Kidney epithelial cell (primary cell): ENCODE results near the gene NPDC1. TPM values are rescaled to one million over a fixed set of nuclear protein-coding genes. Genes with fewer than 3 reads are reported as not detected.
A peak's percentile ranks its signal among the peaks of the same experiment; 100 is the strongest.
"Not testable (repeated sequence)": the region's sequence is repeated elsewhere in the genome, so short reads cannot be mapped to it uniquely, and the experiment has no call there.

Source experiments
- DNase-seq: peaks from one replicate; pipeline ENCODE4 v3.0.0-alpha.2; 2010; ENCODE audit warnings: low read depth
- H3K27me3 ChIP-seq: 2 replicates; pipeline ENCODE4 v1.6.0; 2011; ENCODE audit warnings: low read length; ENCODE audit not compliant: control insufficient read depth, insufficient read depth
- H3K36me3 ChIP-seq: 2 replicates; pipeline ENCODE4 v1.5.1; 2011; ENCODE audit warnings: low read length; ENCODE audit not compliant: control insufficient read depth, insufficient read depth
- H3K4me3 ChIP-seq: 2 replicates; pipeline ENCODE4 v1.5.1; 2011; ENCODE audit warnings: low read depth, mild to moderate bottlenecking, control low read depth, low read length
- total RNA-seq: library from RNA; depleted of rRNA; stranded (reverse); fragments of >200 nt; gene quantifications from 2 replicates; pipeline ENCODE4 v1.2.3, GENCODE V29; 2015
- TF ChIP-seq, protein P1 (sequence below): IDR thresholded peaks from 2 replicates; pipeline ENCODE4 v1.5.1; 2011; ENCODE audit warnings: mild to moderate bottlenecking, moderate library complexity, low read length, control low read depth, inconsistent platforms; ENCODE audit not compliant: insufficient read depth, poor library complexity, severe bottlenecking

The NPDC1 gene
- total RNA-seq, 1 donor from 2014 or later = 58.3 TPM

DNA sequence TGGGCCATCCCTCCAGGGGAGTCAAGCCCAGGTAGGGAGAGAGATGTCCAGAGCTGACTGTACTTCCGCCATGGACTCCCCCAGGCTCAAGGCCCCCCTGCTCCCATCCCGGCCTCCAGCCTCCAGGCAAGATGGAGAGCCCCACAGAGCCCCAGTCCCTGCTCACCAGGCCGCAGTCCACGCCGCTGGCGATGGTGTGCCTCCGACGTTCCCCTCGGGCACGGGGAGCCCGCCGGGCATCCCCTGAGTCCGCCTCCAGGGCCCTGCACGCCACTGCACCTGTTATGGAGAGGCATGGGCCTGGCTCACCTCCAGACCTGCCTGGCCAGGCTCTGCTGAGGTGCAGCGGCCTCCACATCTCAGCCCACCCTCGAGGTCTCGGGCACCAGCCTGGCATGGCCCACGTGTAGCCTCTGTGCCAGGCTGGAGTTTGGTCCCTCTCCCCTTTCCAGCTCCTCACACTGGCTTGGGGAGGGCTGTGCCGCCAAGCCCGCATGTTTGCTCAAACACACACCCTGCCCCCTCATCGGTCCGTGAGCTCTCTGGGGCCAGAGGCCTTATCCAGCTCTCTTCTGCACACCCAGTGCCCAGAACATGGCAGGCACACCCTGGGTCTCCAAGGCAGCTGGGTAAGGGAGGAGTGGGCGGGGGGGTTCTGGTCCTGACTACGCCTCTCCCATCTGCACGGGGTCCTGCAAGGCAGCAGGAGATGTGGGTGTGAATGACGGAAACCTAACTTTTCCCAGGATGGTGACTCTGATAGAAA is 20.3 kb upstream of the NPDC1 start:
- Histone ChIP-seq H3K36me3 (no peaks in the 10 kb centered on the region), H3K27me3 (no peaks in the 10 kb centered on the region), H3K4me3 (no peak overlapping the region)
- DNase-seq = no peak
- TF ChIP-seq, protein P1, sequence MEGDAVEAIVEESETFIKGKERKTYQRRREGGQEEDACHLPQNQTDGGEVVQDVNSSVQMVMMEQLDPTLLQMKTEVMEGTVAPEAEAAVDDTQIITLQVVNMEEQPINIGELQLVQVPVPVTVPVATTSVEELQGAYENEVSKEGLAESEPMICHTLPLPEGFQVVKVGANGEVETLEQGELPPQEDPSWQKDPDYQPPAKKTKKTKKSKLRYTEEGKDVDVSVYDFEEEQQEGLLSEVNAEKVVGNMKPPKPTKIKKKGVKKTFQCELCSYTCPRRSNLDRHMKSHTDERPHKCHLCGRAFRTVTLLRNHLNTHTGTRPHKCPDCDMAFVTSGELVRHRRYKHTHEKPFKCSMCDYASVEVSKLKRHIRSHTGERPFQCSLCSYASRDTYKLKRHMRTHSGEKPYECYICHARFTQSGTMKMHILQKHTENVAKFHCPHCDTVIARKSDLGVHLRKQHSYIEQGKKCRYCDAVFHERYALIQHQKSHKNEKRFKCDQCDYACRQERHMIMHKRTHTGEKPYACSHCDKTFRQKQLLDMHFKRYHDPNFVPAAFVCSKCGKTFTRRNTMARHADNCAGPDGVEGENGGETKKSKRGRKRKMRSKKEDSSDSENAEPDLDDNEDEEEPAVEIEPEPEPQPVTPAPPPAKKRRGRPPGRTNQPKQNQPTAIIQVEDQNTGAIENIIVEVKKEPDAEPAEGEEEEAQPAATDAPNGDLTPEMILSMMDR = no peak

DNA sequence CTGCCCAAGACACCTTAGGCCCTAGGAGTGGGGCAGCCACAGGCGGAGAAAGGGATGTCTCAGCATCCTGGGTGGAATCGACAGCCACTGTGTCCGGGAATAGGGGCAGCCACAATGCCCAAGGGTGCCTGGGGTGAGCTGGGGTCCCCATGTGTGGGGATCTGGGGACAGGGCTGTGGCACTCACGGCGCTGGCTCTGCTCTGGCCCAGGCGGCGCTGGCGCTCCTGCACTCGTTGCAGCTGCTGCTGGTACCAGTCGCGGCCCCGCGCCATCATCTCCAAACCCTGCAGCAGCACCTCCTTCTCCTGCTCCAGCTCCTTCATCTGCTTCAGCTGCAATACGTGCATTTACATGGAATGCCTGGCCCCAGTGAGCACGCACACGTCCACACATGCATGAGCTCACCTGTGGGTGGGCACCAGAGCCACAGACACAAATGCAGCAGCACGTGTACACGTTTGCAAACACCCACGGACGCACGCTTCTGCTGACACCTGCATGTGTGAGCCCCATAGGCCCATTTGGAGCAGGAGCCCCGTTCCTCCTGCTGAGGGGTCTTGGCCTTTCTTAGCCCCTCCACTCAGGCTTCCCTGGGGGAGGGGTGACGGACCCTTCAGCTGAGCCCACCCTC is 19.5 kb upstream of the NPDC1 start:
- no peak for DNase-seq
- TF ChIP-seq, protein P1 = no peak

DNA sequence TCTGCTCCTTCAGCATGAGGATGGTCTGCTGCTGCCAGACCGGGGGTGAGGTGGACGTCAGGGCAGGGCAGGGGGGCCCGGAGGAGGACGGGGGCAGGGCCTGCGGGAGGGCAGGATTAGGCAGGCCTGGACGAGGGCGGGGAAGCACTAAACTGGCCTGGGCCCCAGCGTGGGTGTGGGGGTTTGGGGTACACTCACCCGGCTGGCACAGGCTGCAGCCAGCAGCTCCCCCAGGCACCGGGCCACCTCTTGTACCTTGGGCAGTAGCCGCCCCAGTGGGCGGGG is 18.8 kb upstream of the NPDC1 start:
- no peak overlapping the region for H3K4me3 ChIP-seq
- H3K27me3 ChIP-seq = no peaks in the 10 kb centered on the region
- no peak for DNase-seq
- no peaks in the 10 kb centered on the region for H3K36me3 ChIP-seq
- TF ChIP-seq, protein P1 = no peak

More for the DNA sequence above, 19.5 kb upstream of the NPDC1 start:
- Histone ChIP-seq H3K36me3 (no peaks in the 10 kb centered on the region), H3K4me3 (no peak overlapping the region), H3K27me3 (no peaks in the 10 kb centered on the region)

DNA sequence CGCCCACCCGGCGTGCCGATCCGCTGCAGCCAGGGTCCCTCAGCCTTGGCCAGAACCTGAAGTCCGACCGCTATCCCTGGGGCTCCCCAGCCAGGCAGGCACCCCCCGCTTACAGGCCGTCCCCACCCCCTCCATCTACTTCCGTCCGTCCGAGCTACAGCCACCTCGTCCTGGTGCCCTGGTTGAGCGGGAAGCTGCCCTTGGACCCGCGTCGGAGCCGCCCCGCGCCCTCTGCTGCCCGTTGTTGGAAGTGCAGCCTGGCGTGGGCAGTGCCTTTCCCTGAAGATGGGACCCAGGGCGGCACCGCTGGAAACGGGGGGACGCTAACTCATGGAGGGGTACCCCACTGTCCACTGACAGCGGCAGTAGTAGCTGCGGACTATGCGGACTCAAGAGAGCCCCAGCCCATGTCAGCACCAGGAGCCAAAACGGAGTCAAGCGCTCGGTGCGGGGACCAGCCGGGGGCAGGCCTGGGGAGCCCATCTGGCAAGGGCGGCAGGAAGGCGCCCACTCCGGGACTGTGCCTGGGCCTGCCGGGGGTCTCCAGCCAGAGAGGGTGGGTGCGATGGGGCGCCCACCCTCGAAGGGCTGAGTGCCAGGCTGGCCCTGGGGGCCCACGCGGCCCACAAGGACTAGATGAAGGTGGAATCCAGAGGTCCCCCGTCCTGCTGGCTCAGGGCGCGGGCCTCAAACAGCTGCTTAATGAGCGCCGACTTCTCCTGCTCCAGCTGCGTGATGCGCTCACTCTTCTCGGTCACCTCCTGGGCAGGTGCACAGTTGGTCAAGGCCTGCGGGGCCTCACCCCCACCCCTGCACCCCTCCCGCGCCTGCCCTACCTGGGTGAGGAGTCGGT is 18.3 kb upstream of the NPDC1 start:
- Histone ChIP-seq H3K4me3 (no peak overlapping the region), H3K36me3 (no peaks in the 10 kb centered on the region), H3K27me3 (no peaks in the 10 kb centered on the region)
- DNase-seq = no peak
- TF ChIP-seq, protein P1 = peak; percentile 94

DNA sequence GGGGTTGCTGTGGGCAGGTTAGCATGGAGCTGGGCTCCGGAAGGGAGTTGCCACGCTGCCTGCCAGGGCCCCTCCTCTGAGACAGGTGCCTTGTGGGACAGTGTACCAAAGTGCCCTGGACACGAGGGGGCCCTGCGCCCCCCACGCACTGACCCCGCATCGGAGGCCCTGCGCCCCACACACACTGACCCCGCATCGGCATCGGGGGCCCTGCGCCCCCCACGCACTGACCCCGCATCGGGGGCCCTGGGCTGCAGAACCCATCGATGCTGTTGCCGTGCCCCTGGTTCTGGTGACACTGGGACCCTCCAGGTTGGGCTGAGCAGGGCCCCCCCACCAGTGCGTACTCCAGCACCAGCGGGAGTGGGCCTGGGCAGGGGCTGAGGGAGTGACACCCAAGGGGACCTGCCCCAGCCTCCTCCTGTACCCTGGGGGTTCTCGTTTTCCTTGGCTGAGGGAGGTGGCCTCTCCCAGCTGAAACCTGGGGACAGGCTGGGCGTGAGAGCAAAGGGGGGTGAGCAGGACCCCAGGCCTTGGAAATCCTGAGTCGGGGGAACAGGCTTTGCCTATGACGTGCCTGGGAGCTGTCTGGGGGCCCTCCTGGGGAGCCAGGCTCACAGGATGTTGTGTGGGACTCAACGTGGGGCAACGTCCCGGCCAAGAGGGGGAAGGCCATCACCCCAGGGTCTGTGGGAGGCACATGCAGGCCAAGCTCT is 17.5 kb upstream of the NPDC1 start:
- no peak overlapping the region for H3K4me3 ChIP-seq
- TF ChIP-seq, protein P1 = no peak

DNA sequence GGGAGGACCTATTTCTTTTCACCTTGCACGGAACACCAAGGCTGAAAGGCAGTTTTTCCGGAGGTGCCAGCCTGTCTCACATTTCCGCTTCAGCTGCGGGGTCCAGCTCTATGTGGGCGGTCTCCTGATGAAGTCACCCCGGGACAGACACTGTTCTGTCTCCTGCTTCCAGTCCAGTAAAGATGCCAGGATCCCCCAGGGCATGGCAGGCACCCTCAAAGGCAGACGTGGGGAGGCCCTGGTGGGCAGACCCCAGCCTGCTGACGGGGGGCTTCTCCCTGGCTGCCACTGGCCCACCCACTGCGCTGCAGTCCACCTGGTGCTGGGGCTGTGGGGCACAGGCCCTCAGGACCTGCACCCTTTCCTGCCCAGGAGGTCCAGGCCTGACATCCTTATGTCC is 16.8 kb upstream of the NPDC1 start:
- H3K27me3 ChIP-seq, DNase-seq, H3K36me3 ChIP-seq, H3K4me3 ChIP-seq: not testable (repeated sequence)

More for the DNA sequence above, 17.5 kb upstream of the NPDC1 start:
- no peaks in the 10 kb centered on the region for H3K36me3 ChIP-seq
- DNase-seq = no peak
- H3K27me3 ChIP-seq = no peaks in the 10 kb centered on the region
